ENCODE results near the gene PTPN1. TPM values are rescaled to one million over a fixed set of nuclear protein-coding genes. Genes with fewer than 3 reads are reported as not detected.
A peak's percentile ranks its signal among the peaks of the same experiment; 100 is the strongest.

PTPN1 gene
- total and polyA plus RNA-seq, 2 of the 13 experiments (the other 11 are each of a cell fraction or from before 2014, with no cell fraction given) = 17.7 to 37.2 TPM

- intact Hi-C loops (cut with micrococcal nuclease; ENCODE audit: unreplicated experiment) (no loop called here), in situ Hi-C loops (cut with HindIII; ENCODE audit: extremely low pct_ligation_motif_present, low pct_unique_long_range_greater_than_20kb) (no loop called here)
- H3K4me2 ChIP-seq (ENCODE audit: low read depth, low read length) = no peak overlapping the region
- TF ChIP-seq ZNF329 (CRISPR knock-in tag; IDR thresholded peaks at IDR 0.05; ENCODE audit: low read depth) (peak; percentile 93), KDM4B (CRISPR knock-in tag; IDR thresholded peaks at IDR 0.05) (no peak)
- H3K36me3 ChIP-seq (replicated peaks in 1 of 2; ENCODE audit: control insufficient read depth in 1 of 2, insufficient read depth in 2 of 2, low read length in 2 of 2) = no peaks in the 10 kb centered on the region; a peak in 2 of 5 replicates
- H3K27ac ChIP-seq (ENCODE audit: extremely low read length, insufficient read depth, low read length) = no peak overlapping the region
- H3K4me3 ChIP-seq (replicated peaks in 1 of 3; ENCODE audit: insufficient read depth in 1 of 3, low read depth in 2 of 3, low read length in 3 of 3) = no peak overlapping the region
- H4K20me1 ChIP-seq (ENCODE audit: insufficient read depth, low read length) = no peaks in the 10 kb centered on the region
- 82% methylated on average over 5 of the region's 5 CpGs for WGBS (ENCODE audit: low lambda C conversion rate)
- ATAC-seq (no peak), FAIRE-seq (no peak), DNase-seq (ENCODE audit: low spot score) (no peak)
- no peaks in the 10 kb centered on the region for H3K9me3 ChIP-seq (ENCODE audit: low read length)
- H2AFZ ChIP-seq (ENCODE audit: low read length) = no peak overlapping the region
- no TSS peak for BruUV-seq (replicated peaks)
- H3K27me3 ChIP-seq (ENCODE audit: control insufficient read depth in 1 of 2, insufficient read depth in 2 of 2, low read length in 2 of 2) = peaks cover 3 to 20% of the 10 kb centered on the region in 2 experiments; a peak in 3 of 5 replicates
- H3K4me1 ChIP-seq (ENCODE audit: insufficient read depth, low read length) = peaks cover 19% of the 10 kb centered on the region
- H3K9ac ChIP-seq (ENCODE audit: insufficient read depth, low read depth, low read length) = no peak overlapping the region
- ChIA-PET POLR2A (interaction anchor here (0.8 kb wide), 1 partner anchor 90 kb away, joined by 3 read pairs; no protein-coding TSS in a partner anchor), CTCF (ENCODE audit: low intra/inter-chr PET ratio, low total read pairs) (interaction anchor here (0.6 kb wide), 1 partner anchor 56 kb away, joined by 3 read pairs; no protein-coding TSS in a partner anchor)
- H3K79me2 ChIP-seq (ENCODE audit: insufficient read depth, low read length) = no peaks in the 10 kb centered on the region
These were observed 81.2 kb downstream of the PTPN1 start for GRCh38 chr20:50591233-50591852.

DNA sequence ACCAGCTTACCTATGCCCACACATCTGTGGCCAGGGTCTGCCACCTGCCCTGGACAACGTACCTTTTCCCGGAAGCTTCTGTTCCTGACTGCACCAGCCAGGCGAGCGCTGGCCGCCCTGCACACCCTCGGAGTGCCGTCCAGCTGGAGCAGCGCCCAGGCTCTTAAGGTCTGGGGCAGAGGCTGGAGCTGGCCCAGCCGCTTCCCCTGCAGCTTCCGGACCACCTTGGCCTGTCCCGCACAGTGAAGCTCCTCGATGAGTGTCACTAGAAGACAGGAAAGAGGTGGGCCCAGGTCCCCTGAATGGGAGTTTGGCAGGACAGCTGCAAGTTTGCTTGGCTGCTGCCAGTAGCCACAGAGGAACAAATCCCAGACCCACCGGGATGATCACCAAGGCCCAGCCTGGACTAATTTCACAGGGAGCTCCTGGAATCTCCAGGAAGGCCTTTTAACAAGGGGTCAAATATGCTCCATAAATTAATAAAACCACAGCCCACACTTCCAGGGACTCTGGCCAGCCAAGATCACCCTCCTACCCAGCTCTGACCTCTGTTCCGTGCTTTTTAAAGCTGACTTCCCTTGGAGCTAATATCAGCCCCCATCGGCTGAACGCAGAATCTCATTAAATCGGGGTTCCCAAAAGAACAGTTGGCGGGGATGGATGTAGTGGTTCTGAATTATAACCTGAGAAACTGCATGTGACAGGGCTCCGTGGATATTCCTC is 82.3 kb downstream of the PTPN1 start:
- intact Hi-C loops (cut with micrococcal nuclease; ENCODE audit: unreplicated experiment) (no loop called here), in situ Hi-C loops (cut with HindIII; ENCODE audit: extremely low pct_ligation_motif_present, low pct_unique_long_range_greater_than_20kb) (no loop called here)
- Histone ChIP-seq H3K27ac (ENCODE audit: extremely low read length, insufficient read depth, low read length) (no peak overlapping the region), H3K4me1 (ENCODE audit: insufficient read depth, low read length) (peaks cover 23% of the 10 kb centered on the region), H3K79me2 (ENCODE audit: insufficient read depth, low read length) (no peaks in the 10 kb centered on the region), H3K9me3 (ENCODE audit: low read length) (no peaks in the 10 kb centered on the region), H3K4me2 (ENCODE audit: low read depth, low read length) (no peak overlapping the region), H3K4me3 (replicated peaks in 1 of 3; ENCODE audit: insufficient read depth in 1 of 3, low read depth in 2 of 3, low read length in 3 of 3) (no peak overlapping the region), H3K36me3 (replicated peaks in 1 of 2; ENCODE audit: control insufficient read depth in 1 of 2, insufficient read depth in 2 of 2, low read length in 2 of 2) (no peaks in the 10 kb centered on the region; a peak in 1 of 5 replicates), H3K9ac (ENCODE audit: insufficient read depth, low read depth, low read length) (no peak overlapping the region), H3K27me3 (ENCODE audit: control insufficient read depth in 1 of 2, insufficient read depth in 2 of 2, low read length in 2 of 2) (peaks cover 7 to 29% of the 10 kb centered on the region in 2 experiments; a peak in 3 of 5 replicates), H4K20me1 (ENCODE audit: insufficient read depth, low read length) (no peaks in the 10 kb centered on the region), H2AFZ (ENCODE audit: low read length) (no peak overlapping the region)
- ATAC-seq (peak; percentile 5), FAIRE-seq (no peak), DNase-seq (ENCODE audit: low spot score) (no peak)
- no TSS peak for BruUV-seq (replicated peaks)
- ChIA-PET CTCF (ENCODE audit: low intra/inter-chr PET ratio, low total read pairs) (no interaction called here), POLR2A (interaction anchor here (0.8 to 1.5 kb wide), 2 partner anchors 89 to 153 kb away, joined by 3 read pairs; no protein-coding TSS in a partner anchor)
- whole genome bisulfite sequencing (ENCODE audit: low lambda C conversion rate) = 70% methylated on average over 19 of the region's 19 CpGs
- TF ChIP-seq ATF7-NPFF (CRISPR knock-in tag; IDR thresholded peaks at IDR 0.05; ENCODE audit: low read depth) (no peak), ZNF773 (CRISPR knock-in tag; IDR thresholded peaks at IDR 0.05; ENCODE audit: borderline replicate concordance) (no peak), RBM22 (optimal IDR thresholded peaks at IDR 0.05; ENCODE audit: low read length) (peak; percentile 32), PTBP1 (IDR thresholded peaks at IDR 0.05; ENCODE audit: low read depth, low read length, poor library complexity, severe bottlenecking) (peak; percentile 38), SRY (CRISPR knock-in tag; IDR thresholded peaks at IDR 0.05) (0 out of 2 replicates have a peak, but pooled peaks have one; percentile 53), KDM2A (CRISPR knock-in tag; IDR thresholded peaks at IDR 0.05; ENCODE audit: borderline replicate concordance, low read depth) (peak; percentile 48; the same call in 1 of the 2 replicates), SRF (IDR thresholded peaks at IDR 0.05; ENCODE audit: low read depth, low read length) (no peak), AGO2 (optimal IDR thresholded peaks at IDR 0.05; ENCODE audit: low read depth, low read length) (peak; percentile 85), ZNF484 (CRISPR knock-in tag; IDR thresholded peaks at IDR 0.05; ENCODE audit: borderline replicate concordance, low read depth) (no peak), NFKB2 (CRISPR knock-in tag; IDR thresholded peaks at IDR 0.05; ENCODE audit: borderline replicate concordance) (0 out of 2 replicates have a peak, but pooled peaks have one; percentile 17), ETS1 (CRISPR knock-in tag; IDR thresholded peaks at IDR 0.05) (no peak)
- TF ChIP-seq, protein P1, sequence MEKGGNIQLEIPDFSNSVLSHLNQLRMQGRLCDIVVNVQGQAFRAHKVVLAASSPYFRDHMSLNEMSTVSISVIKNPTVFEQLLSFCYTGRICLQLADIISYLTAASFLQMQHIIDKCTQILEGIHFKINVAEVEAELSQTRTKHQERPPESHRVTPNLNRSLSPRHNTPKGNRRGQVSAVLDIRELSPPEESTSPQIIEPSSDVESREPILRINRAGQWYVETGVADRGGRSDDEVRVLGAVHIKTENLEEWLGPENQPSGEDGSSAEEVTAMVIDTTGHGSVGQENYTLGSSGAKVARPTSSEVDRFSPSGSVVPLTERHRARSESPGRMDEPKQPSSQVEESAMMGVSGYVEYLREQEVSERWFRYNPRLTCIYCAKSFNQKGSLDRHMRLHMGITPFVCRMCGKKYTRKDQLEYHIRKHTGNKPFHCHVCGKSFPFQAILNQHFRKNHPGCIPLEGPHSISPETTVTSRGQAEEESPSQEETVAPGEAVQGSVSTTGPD (CRISPR knock-in tag; IDR thresholded peaks at IDR 0.05) = no peak
